Osteoblast (primary cell): ENCODE measurements around the gene GPR63. TPM values are rescaled to one million over a fixed set of nuclear protein-coding genes. Genes with fewer than 3 reads are reported as not detected.

Experiments
- DNase-seq: peaks from one replicate; pipeline ENCODE4 v3.0.0; 2011; ENCODE audit warnings: low spot score, mixed read lengths; ENCODE audit not compliant: insufficient read length; ENCODE audit errors: missing footprints
- H2AFZ ChIP-seq: 2 replicates; pipeline ENCODE4 v1.6.0; 2011; ENCODE audit warnings: mild to moderate bottlenecking, low read length
- H3K27ac ChIP-seq: 2 replicates; pipeline ENCODE4 v1.5.1; 2011; ENCODE audit warnings: mild to moderate bottlenecking, low read depth, low read length, moderate library complexity
- H3K27me3 ChIP-seq: 2 replicates; pipeline ENCODE4 v1.6.0; 2012; ENCODE audit warnings: mild to moderate bottlenecking, control low read depth, inconsistent platforms, low read length, moderate library complexity; ENCODE audit not compliant: insufficient read depth
- H3K36me3 ChIP-seq: 2 replicates; pipeline ENCODE4 v1.5.1; 2011; ENCODE audit warnings: mild to moderate bottlenecking, low read length, control low read depth, moderate library complexity; ENCODE audit not compliant: insufficient read depth
- H3K4me1 ChIP-seq: 2 replicates; pipeline ENCODE4 v1.5.1; 2011; ENCODE audit warnings: mild to moderate bottlenecking, low read length, control low read depth, moderate library complexity; ENCODE audit not compliant: insufficient read depth
- H3K4me2 ChIP-seq: 2 replicates; pipeline ENCODE4 v1.6.0; 2011; ENCODE audit warnings: mild to moderate bottlenecking, low read length; ENCODE audit not compliant: insufficient read depth
- H3K4me3 ChIP-seq: fragments of 200-600 bp; sonication (generic); 3 replicates; pipeline ENCODE4 v1.5.1; 2012; ENCODE audit warnings: mild to moderate bottlenecking, low read length, inconsistent platforms; ENCODE audit not compliant: insufficient read depth
- H3K79me2 ChIP-seq: 2 replicates; pipeline ENCODE4 v1.6.0; 2012; ENCODE audit warnings: mild to moderate bottlenecking, low read length, control low read depth, inconsistent platforms; ENCODE audit not compliant: insufficient read depth
- H3K9me3 ChIP-seq: 2 replicates; pipeline ENCODE4 v1.5.1; 2011; ENCODE audit warnings: low read depth, low read length, control low read depth
- H4K20me1 ChIP-seq: 2 replicates; pipeline ENCODE4 v1.6.0; 2012; ENCODE audit warnings: mild to moderate bottlenecking, low read length, control low read depth; ENCODE audit not compliant: insufficient read depth
- total RNA-seq: library from RNA; depleted of rRNA; stranded (reverse); fragments of >200 nt; gene quantifications from 2 replicates; pipeline ENCODE4 v1.2.3, GENCODE V29; 2012
- TF ChIP-seq, protein P1 (sequence below): IDR thresholded peaks from 2 replicates; pipeline ENCODE4 v1.5.1; 2011; ENCODE audit warnings: mild to moderate bottlenecking, low read depth, low read length, moderate library complexity; ENCODE audit errors: extremely low read depth

GPR63 gene
- total RNA-seq, 1 donor, result under 0.01 TPM

DNA sequence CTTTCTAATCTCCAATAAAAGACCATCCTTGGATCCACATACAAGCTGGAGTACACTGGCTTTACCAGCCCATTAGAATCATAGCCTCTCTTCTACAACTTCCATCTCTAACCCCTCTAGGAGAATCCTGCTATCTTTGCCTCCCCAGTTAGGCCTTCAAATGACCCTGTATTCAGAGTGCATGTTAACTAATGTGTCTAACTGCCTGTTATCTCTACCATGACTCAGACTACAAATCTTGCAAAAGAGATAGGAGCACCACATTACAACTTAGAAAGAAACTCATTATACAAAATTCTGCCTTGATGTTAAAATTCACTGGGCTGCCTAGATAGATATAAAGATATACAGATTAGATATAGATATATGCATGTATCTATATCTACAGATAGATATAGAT, 28.2 kb downstream of the GPR63 start:
- Histone ChIP-seq H3K27me3 (no peaks in the 10 kb centered on the region), H3K36me3 (no peaks in the 10 kb centered on the region), H3K4me3 (no peak overlapping the region), H3K79me2 (no peaks in the 10 kb centered on the region), H3K27ac (no peak overlapping the region), H2AFZ (no peak overlapping the region), H4K20me1 (no peaks in the 10 kb centered on the region), H3K9me3 (no peaks in the 10 kb centered on the region), H3K4me1 (no peaks in the 10 kb centered on the region), H3K4me2 (no peak overlapping the region)
- peak; percentile 53 for DNase-seq
- TF ChIP-seq, protein P1, sequence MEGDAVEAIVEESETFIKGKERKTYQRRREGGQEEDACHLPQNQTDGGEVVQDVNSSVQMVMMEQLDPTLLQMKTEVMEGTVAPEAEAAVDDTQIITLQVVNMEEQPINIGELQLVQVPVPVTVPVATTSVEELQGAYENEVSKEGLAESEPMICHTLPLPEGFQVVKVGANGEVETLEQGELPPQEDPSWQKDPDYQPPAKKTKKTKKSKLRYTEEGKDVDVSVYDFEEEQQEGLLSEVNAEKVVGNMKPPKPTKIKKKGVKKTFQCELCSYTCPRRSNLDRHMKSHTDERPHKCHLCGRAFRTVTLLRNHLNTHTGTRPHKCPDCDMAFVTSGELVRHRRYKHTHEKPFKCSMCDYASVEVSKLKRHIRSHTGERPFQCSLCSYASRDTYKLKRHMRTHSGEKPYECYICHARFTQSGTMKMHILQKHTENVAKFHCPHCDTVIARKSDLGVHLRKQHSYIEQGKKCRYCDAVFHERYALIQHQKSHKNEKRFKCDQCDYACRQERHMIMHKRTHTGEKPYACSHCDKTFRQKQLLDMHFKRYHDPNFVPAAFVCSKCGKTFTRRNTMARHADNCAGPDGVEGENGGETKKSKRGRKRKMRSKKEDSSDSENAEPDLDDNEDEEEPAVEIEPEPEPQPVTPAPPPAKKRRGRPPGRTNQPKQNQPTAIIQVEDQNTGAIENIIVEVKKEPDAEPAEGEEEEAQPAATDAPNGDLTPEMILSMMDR, result no peak

DNA sequence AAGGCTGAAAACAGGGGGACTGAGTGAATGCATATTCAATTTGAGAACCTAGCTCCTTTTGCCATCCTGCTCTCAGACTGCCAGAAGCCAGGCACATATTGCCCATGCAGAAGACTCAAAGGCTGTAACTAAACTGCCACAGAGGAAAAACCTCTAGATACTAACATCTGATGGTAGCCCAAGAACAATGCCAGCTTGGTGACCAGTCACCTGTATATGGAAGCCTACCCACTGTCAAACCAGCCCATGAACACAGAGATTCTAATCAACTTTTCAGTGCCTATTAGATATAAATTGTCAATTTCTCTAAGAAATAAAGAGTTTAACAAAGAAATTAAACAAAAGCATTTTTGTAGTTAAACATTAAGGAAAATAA, 34.2 kb downstream of the GPR63 start:
- Histone ChIP-seq H3K27me3 (no peaks in the 10 kb centered on the region), H2AFZ (no peak overlapping the region), H3K79me2 (no peaks in the 10 kb centered on the region), H4K20me1 (no peaks in the 10 kb centered on the region), H3K9me3 (no peaks in the 10 kb centered on the region), H3K27ac (no peak overlapping the region), H3K4me1 (no peaks in the 10 kb centered on the region), H3K36me3 (no peaks in the 10 kb centered on the region), H3K4me3 (no peak overlapping the region), H3K4me2 (no peak overlapping the region)
- no peak for DNase-seq
- TF ChIP-seq, protein P1, result no peak

DNA sequence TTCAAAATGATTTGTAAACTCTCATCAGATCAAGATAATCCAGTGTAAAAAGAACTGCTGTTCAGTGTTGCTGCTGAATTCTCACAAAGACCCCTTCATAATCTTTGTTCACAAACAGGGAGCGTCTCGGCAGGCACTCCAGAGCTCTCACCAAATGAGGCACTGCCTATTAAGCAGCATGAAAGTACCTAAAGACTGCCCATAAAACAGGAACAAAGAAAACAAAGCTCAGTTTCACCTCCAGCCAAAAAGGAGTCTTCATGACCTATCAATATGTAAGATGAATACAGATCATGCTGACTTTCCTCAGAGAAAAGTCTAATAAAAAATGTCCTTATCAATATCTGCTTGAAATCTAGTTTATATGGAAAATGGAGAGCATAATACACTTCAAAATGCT, 41.8 kb downstream of the GPR63 start:
- Histone ChIP-seq H3K27ac (no peak overlapping the region), H3K36me3 (no peaks in the 10 kb centered on the region), H3K4me2 (no peak overlapping the region), H3K4me3 (no peak overlapping the region), H3K9me3 (no peaks in the 10 kb centered on the region), H3K79me2 (no peaks in the 10 kb centered on the region), H2AFZ (no peak overlapping the region), H4K20me1 (no peaks in the 10 kb centered on the region), H3K4me1 (no peaks in the 10 kb centered on the region), H3K27me3 (no peaks in the 10 kb centered on the region)
- no peak for DNase-seq
- TF ChIP-seq, protein P1, result no peak

DNA sequence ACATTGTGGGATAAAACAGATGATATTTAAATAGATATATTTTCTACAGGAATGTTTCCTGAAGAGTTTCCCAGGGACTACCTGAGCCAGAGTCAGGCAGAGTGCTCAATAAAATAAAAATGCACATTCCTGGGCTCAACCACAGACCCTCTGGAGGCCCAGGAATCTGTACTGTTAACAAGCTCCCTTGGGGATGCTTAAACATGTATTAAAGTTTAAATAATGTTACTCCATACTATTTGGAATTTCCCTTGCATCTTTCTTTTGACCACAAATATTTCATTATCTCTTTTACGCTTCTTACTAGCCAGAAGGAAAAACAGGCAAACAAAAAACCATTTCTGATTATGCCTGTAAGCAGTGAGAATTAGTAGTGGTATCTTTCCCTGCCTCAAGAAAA, 42.3 kb downstream of the GPR63 start:
- Histone ChIP-seq H3K27me3 (no peaks in the 10 kb centered on the region), H3K9me3 (no peaks in the 10 kb centered on the region), H4K20me1 (no peaks in the 10 kb centered on the region), H3K27ac (no peak overlapping the region), H2AFZ (no peak overlapping the region), H3K36me3 (no peaks in the 10 kb centered on the region), H3K4me3 (no peak overlapping the region), H3K4me2 (no peak overlapping the region), H3K79me2 (no peaks in the 10 kb centered on the region), H3K4me1 (no peaks in the 10 kb centered on the region)
- no peak for DNase-seq
- TF ChIP-seq, protein P1, result no peak
